Stimulated activated CD4-positive, alpha-beta T cell treated with anti-CD3 and anti-CD28 coated beads, Interleukin-2, amount 100 ng/mL, for 4 hours (primary cell): ENCODE data around the gene MIA2.
A peak's percentile ranks its signal among the peaks of the same experiment; 100 is the strongest.

ENCODE experiments used
- DNase-seq: peaks from one replicate; pipeline ENCODE4 v3.0.0-alpha.2; 2020; ENCODE audit warnings: low read depth

Gene MIA2

GRCh38 chr14:39384177-39384576 lies 150.5 kb downstream of the MIA2 start:
- no peak for DNase-seq

GRCh38 chr14:39393289-39393688 lies 159.6 kb downstream of the MIA2 start:
- no peak for DNase-seq

GRCh38 chr14:39395555-39396254 lies 162.0 kb downstream of the MIA2 start:
- no peak for DNase-seq

- DNase-seq, result no peak
These were observed 162.7 kb downstream of the MIA2 start for GRCh38 chr14:39396448-39396847.

GRCh38 chr14:39398382-39398781 lies 164.7 kb downstream of the MIA2 start:
- no peak for DNase-seq

- DNase-seq, result no peak
These were observed 172.8 kb downstream of the MIA2 start for GRCh38 chr14:39406560-39406959.

GRCh38 chr14:39416072-39416471 lies 182.4 kb downstream of the MIA2 start:
- DNase-seq, result no peak

GRCh38 chr14:39417014-39417413 lies 183.3 kb downstream of the MIA2 start:
- no peak for DNase-seq

- DNase-seq, result no peak
These were observed 185.6 kb downstream of the MIA2 start for GRCh38 chr14:39419272-39419671.

GRCh38 chr14:39422243-39422642 lies 188.5 kb downstream of the MIA2 start:
- DNase-seq, result no peak

GRCh38 chr14:39423793-39424192 lies 190.1 kb downstream of the MIA2 start:
- DNase-seq, result no peak

GRCh38 chr14:39425947-39426346 lies 192.2 kb downstream of the MIA2 start:
- no peak for DNase-seq

GRCh38 chr14:39426605-39427004 lies 192.9 kb downstream of the MIA2 start:
- no peak for DNase-seq

GRCh38 chr14:39428118-39428517 lies 194.4 kb downstream of the MIA2 start:
- no peak for DNase-seq

GRCh38 chr14:39430762-39431415 lies 197.2 kb downstream of the MIA2 start:
- DNase-seq, result no peak

- DNase-seq, result peak; percentile 7
These were observed 197.9 kb downstream of the MIA2 start for GRCh38 chr14:39431416-39432178.

GRCh38 chr14:39432179-39432618 lies 198.5 kb downstream of the MIA2 start, which contains the start of gene FBXO33:
FBXO33 (minus strand) TSS chr14:39432433; CDS start chr14:39432162, 271 bp downstream.
- peak; percentile 94 for DNase-seq

GRCh38 chr14:39432619-39433451 lies 199.1 kb downstream of the MIA2 start:
- DNase-seq, result peak; percentile 45

- DNase-seq, result no peak
These were observed 199.7 kb downstream of the MIA2 start for GRCh38 chr14:39433452-39433813.

GRCh38 chr14:39434401-39434800 lies 200.7 kb downstream of the MIA2 start:
- DNase-seq, result no peak

- DNase-seq, result no peak
These were observed 201.5 kb downstream of the MIA2 start for GRCh38 chr14:39435241-39435640.
